ENCODE measurements around the gene DCLK1. TPM values are rescaled to one million over a fixed set of nuclear protein-coding genes. Genes with fewer than 3 reads are reported as not detected.

The DCLK1 gene
- total RNA-seq, 2 donors from 2014 or later, result 2.6 to 8.6 TPM

- Histone ChIP-seq H3K27ac (no peak overlapping the region), H3K4me1 (peaks cover 14% of the 10 kb centered on the region), H3K9me3 (no peaks in the 10 kb centered on the region), H3K27me3 (no peaks in the 10 kb centered on the region), H3K4me3 (no peak overlapping the region), H3K36me3 (replicated peaks in 1 of 2; ENCODE audit: insufficient read depth in 1 of 2, low read depth in 2 of 2) (no peaks in the 10 kb centered on the region)
- no peak for DNase-seq
- ATAC-seq, result no peak
- intact Hi-C loops (cut with DNase I), result no loop called here
- WGBS, 2 donors, result 22 to 28% methylated on average over 4 of the region's 4 CpGs
- TF ChIP-seq, protein P1, sequence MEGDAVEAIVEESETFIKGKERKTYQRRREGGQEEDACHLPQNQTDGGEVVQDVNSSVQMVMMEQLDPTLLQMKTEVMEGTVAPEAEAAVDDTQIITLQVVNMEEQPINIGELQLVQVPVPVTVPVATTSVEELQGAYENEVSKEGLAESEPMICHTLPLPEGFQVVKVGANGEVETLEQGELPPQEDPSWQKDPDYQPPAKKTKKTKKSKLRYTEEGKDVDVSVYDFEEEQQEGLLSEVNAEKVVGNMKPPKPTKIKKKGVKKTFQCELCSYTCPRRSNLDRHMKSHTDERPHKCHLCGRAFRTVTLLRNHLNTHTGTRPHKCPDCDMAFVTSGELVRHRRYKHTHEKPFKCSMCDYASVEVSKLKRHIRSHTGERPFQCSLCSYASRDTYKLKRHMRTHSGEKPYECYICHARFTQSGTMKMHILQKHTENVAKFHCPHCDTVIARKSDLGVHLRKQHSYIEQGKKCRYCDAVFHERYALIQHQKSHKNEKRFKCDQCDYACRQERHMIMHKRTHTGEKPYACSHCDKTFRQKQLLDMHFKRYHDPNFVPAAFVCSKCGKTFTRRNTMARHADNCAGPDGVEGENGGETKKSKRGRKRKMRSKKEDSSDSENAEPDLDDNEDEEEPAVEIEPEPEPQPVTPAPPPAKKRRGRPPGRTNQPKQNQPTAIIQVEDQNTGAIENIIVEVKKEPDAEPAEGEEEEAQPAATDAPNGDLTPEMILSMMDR (IDR thresholded peaks at IDR 0.05), result no peak
- TF ChIP-seq POLR2A (IDR thresholded peaks at IDR 0.05), result no peak
Observed at GRCh38 chr13:36061054-36061453, 70.1 kb downstream of the DCLK1 start.

GRCh38 chr13:36059321-36059720, 71.9 kb downstream of the DCLK1 start:
- Histone ChIP-seq H3K27ac (no peak overlapping the region), H3K36me3 (replicated peaks in 1 of 2; ENCODE audit: insufficient read depth in 1 of 2, low read depth in 2 of 2) (no peaks in the 10 kb centered on the region), H3K4me1 (peaks cover 14% of the 10 kb centered on the region), H3K27me3 (no peaks in the 10 kb centered on the region), H3K4me3 (no peak overlapping the region), H3K9me3 (no peaks in the 10 kb centered on the region)
- intact Hi-C loops (cut with DNase I), result no loop called here
- WGBS, 2 donors, result 82 to 83% methylated on average over 1 of the region's 1 CpG
- TF ChIP-seq POLR2A (IDR thresholded peaks at IDR 0.05), result no peak
- TF ChIP-seq, protein P1 (IDR thresholded peaks at IDR 0.05), result no peak
- ATAC-seq (no peak), DNase-seq (peak in 1 of 4 donors; percentile 5)

DNA sequence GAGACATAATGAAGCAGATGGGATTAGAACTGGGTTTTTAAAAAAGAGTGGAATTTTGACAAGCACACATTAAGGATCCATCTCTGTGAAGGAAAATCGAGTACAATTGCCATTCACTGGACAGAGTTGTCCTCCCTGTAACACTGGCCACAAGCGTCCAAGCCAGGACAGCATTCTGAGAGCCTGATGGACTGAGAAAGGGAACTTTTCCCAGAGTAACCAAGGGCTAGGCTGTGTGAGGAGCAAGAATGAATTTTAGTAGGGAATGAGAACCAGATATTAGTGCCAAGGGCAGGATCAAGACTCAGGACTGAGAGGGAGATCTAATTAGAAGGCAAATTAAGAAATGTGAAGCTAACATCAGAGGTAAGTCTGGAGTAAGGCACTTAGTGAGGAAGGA, 73.1 kb downstream of the DCLK1 start:
- Histone ChIP-seq H3K27ac (no peak overlapping the region), H3K4me3 (no peak overlapping the region), H3K9me3 (no peaks in the 10 kb centered on the region), H3K27me3 (no peaks in the 10 kb centered on the region), H3K36me3 (replicated peaks in 1 of 2; ENCODE audit: insufficient read depth in 1 of 2, low read depth in 2 of 2) (no peaks in the 10 kb centered on the region), H3K4me1 (peaks cover 14% of the 10 kb centered on the region)
- DNase-seq (no peak), ATAC-seq (no peak)
- TF ChIP-seq POLR2A (IDR thresholded peaks at IDR 0.05), result no peak
- TF ChIP-seq, protein P1 (IDR thresholded peaks at IDR 0.05), result no peak
- WGBS, 2 donors, result 62 to 77% methylated on average over 2 of the region's 2 CpGs
- intact Hi-C loops (cut with DNase I), result no loop called here

- no peaks in the 10 kb centered on the region for H3K9me3 ChIP-seq
- no peak for TF ChIP-seq POLR2A (IDR thresholded peaks at IDR 0.05)
- TF ChIP-seq, protein P1 (IDR thresholded peaks at IDR 0.05), result no peak
- intact Hi-C loops (cut with DNase I), result no loop called here
- H3K4me3 ChIP-seq, result no peak overlapping the region
- DNase-seq (no peak), ATAC-seq (no peak)
- H3K36me3 ChIP-seq (replicated peaks in 1 of 2; ENCODE audit: insufficient read depth in 1 of 2, low read depth in 2 of 2), result no peaks in the 10 kb centered on the region
- H3K4me1 ChIP-seq, result peaks cover 14% of the 10 kb centered on the region
- WGBS, 2 donors, result 80 to 85% methylated on average over 1 of the region's 1 CpG
- H3K27ac ChIP-seq, result no peak overlapping the region
- H3K27me3 ChIP-seq, result no peaks in the 10 kb centered on the region
Observed at GRCh38 chr13:36057547-36057946, 73.6 kb downstream of the DCLK1 start.

DNA sequence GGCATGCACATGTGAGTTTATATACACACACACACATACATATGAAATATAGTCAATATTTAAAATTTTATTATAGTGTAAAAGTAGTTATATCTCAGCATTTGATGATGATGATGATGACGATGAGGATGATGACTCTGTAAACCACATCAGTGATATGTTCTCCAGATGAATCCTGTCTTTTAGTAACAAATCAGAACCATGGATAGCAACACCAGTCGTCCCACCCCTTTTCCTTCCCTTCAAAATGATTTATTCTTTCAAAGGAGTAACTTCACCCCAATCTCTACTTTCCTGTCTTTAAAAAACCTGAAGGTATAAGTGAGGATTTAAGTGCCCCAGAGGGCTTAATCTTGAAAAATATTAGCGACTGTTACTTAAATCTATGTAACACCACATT, 74.1 kb downstream of the DCLK1 start:
- Histone ChIP-seq H3K9me3 (no peaks in the 10 kb centered on the region), H3K4me1 (peaks cover 13% of the 10 kb centered on the region), H3K27me3 (no peaks in the 10 kb centered on the region), H3K4me3 (no peak overlapping the region), H3K27ac (no peak overlapping the region), H3K36me3 (replicated peaks in 1 of 2; ENCODE audit: insufficient read depth in 1 of 2, low read depth in 2 of 2) (no peaks in the 10 kb centered on the region)
- intact Hi-C loops (cut with DNase I), result no loop called here
- DNase-seq (no peak), ATAC-seq (no peak)
- WGBS, 2 donors, result 41 to 52% methylated on average over 3 of the region's 3 CpGs
- TF ChIP-seq, protein P1 (IDR thresholded peaks at IDR 0.05), result no peak
- TF ChIP-seq POLR2A (IDR thresholded peaks at IDR 0.05), result no peak

Measured in body of pancreas (tissue), 4 donors.